ENCODE results near the gene IL1RAPL2.

Gene IL1RAPL2

GRCh38 chrX:105265093-105265492, 699.1 kb downstream of the IL1RAPL2 start:
- no peaks in the 10 kb centered on the region for H3K4me1 ChIP-seq (ENCODE audit: control insufficient read depth, insufficient read depth, low read length)
- ChIA-PET CTCF (no interaction called here), POLR2A (no interaction called here)
- H3K4me3 ChIP-seq (ENCODE audit: low read depth, low read length) = no peak overlapping the region
- H3K36me3 ChIP-seq (ENCODE audit: control insufficient read depth in 2 of 2, insufficient read depth in 1 of 2, low read length in 2 of 2) = no peaks in the 10 kb centered on the region
- no peaks in the 10 kb centered on the region for H3K9me3 ChIP-seq (ENCODE audit: control insufficient read depth, insufficient read depth, low read depth, low read length)
- TF ChIP-seq ZNF654 (tag by site-specific recombination; IDR thresholded peaks at IDR 0.05; ENCODE audit: low read depth) = no peak
- TF ChIP-seq ZNF404 (tag by site-specific recombination; IDR thresholded peaks at IDR 0.05) = no peak
- TF ChIP-seq ZBTB1 (tag by site-specific recombination; IDR thresholded peaks at IDR 0.05) = no peak
- no peak for TF ChIP-seq ZNF157 (tag by site-specific recombination; IDR thresholded peaks at IDR 0.05)
- no peak for TF ChIP-seq ZNF473 (tag by site-specific recombination; IDR thresholded peaks at IDR 0.05)
- TF ChIP-seq TCF7L2 (IDR thresholded peaks at IDR 0.05; ENCODE audit: borderline replicate concordance, low read depth, low read length) = no peak
- TF ChIP-seq KLF10 (tag by site-specific recombination; IDR thresholded peaks at IDR 0.05) = no peak
- TF ChIP-seq PRDM1 (tag by site-specific recombination; IDR thresholded peaks at IDR 0.05) = no peak
- TF ChIP-seq RBAK (tag by site-specific recombination; IDR thresholded peaks at IDR 0.05) = no peak
- TF ChIP-seq, protein P1, sequence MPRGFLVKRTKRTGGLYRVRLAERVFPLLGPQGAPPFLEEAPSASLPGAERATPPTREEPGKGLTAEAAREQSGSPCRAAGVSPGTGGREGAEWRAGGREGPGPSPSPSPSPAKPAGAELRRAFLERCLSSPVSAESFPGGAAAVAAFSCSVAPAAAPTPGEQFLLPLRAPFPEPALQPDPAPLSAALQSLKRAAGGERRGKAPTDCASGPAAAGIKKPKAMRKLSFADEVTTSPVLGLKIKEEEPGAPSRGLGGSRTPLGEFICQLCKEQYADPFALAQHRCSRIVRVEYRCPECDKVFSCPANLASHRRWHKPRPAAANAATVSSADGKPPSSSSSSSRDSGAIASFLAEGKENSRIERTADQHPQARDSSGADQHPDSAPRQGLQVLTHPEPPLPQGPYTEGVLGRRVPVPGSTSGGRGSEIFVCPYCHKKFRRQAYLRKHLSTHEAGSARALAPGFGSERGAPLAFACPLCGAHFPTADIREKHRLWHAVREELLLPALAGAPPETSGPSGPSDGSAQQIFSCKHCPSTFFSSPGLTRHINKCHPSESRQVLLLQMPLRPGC (tag by site-specific recombination; IDR thresholded peaks at IDR 0.05) = no peak
- TF ChIP-seq ZNF660 (tag by site-specific recombination; IDR thresholded peaks at IDR 0.05) = no peak
- no peak for TF ChIP-seq ZNF585B (tag by site-specific recombination; IDR thresholded peaks at IDR 0.05)
- no peak overlapping the region for H3K27ac ChIP-seq (ENCODE audit: extremely low read depth, low read depth, low read length)

DNA sequence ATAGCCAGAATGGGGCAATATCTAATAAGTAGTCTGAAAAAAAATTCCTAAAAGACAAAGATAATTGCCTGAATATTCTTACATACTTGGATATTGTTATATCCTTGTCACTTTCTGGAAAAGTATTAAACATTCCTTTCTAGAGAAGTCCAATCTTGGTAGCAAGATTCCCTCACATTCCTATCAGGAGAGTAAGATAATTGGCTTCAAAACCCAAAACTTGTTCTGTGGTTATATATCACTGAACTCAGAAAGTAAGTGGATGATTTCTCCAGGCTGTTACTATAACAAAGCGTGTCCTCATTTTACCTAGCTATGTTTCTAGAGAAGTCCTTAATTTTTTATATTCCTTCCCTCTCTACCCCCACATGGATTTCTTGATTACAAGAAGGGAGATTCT, 700.5 kb downstream of the IL1RAPL2 start:
- Histone ChIP-seq H3K4me1 (ENCODE audit: control insufficient read depth, insufficient read depth, low read length) (no peaks in the 10 kb centered on the region), H3K27ac (ENCODE audit: extremely low read depth, low read depth, low read length) (no peak overlapping the region), H3K4me3 (ENCODE audit: low read depth, low read length) (no peak overlapping the region), H3K36me3 (ENCODE audit: control insufficient read depth in 2 of 2, insufficient read depth in 1 of 2, low read length in 2 of 2) (no peaks in the 10 kb centered on the region), H3K9me3 (ENCODE audit: control insufficient read depth, insufficient read depth, low read depth, low read length) (no peaks in the 10 kb centered on the region)
- ChIA-PET CTCF (no interaction called here), POLR2A (no interaction called here)
- TF ChIP-seq PRDM1 (tag by site-specific recombination; IDR thresholded peaks at IDR 0.05) = no peak
- no peak for TF ChIP-seq ZBTB6 (tag by site-specific recombination; IDR thresholded peaks at IDR 0.05)
- TF ChIP-seq, protein P2, sequence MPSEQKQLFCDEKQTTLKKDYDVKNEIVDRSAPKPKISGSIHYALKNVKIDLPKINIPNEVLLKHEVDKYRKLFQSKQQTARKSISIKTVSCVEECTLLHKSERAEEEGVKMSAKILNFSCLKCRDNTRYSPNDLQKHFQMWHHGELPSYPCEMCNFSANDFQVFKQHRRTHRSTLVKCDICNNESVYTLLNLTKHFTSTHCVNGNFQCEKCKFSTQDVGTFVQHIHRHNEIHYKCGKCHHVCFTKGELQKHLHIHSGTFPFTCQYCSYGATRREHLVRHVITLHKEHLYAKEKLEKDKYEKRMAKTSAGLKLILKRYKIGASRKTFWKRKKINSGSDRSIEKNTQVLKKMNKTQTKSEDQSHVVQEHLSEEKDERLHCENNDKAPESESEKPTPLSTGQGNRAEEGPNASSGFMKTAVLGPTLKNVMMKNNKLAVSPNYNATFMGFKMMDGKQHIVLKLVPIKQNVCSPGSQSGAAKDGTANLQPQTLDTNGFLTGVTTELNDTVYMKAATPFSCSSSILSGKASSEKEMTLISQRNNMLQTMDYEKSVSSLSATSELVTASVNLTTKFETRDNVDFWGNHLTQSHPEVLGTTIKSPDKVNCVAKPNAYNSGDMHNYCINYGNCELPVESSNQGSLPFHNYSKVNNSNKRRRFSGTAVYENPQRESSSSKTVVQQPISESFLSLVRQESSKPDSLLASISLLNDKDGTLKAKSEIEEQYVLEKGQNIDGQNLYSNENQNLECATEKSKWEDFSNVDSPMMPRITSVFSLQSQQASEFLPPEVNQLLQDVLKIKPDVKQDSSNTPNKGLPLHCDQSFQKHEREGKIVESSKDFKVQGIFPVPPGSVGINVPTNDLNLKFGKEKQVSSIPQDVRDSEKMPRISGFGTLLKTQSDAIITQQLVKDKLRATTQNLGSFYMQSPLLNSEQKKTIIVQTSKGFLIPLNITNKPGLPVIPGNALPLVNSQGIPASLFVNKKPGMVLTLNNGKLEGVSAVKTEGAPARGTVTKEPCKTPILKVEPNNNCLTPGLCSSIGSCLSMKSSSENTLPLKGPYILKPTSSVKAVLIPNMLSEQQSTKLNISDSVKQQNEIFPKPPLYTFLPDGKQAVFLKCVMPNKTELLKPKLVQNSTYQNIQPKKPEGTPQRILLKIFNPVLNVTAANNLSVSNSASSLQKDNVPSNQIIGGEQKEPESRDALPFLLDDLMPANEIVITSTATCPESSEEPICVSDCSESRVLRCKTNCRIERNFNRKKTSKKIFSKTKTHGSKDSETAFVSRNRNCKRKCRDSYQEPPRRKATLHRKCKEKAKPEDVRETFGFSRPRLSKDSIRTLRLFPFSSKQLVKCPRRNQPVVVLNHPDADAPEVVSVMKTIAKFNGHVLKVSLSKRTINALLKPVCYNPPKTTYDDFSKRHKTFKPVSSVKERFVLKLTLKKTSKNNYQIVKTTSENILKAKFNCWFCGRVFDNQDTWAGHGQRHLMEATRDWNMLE (tag by site-specific recombination; conservative IDR thresholded peaks at IDR 0.05; ENCODE audit: low read depth) = no peak
- TF ChIP-seq AEBP2 (tag by site-specific recombination; IDR thresholded peaks at IDR 0.05; ENCODE audit: borderline replicate concordance) = no peak
- no peak for TF ChIP-seq ZNF791 (tag by site-specific recombination; IDR thresholded peaks at IDR 0.05)
- TF ChIP-seq ZBTB10 (tag by site-specific recombination; IDR thresholded peaks at IDR 0.05) = no peak
- no peak for TF ChIP-seq CTCF (tag by site-specific recombination; IDR thresholded peaks at IDR 0.05)
- no peak for TF ChIP-seq ZNF184 (tag by site-specific recombination; IDR thresholded peaks at IDR 0.05)
- no peak for TF ChIP-seq ZNF26 (tag by site-specific recombination; IDR thresholded peaks at IDR 0.05)

Measured in HEK293 (cell line).